H1 (cell line): ENCODE data around the gene TARS2. TPM values are rescaled to one million over a fixed set of nuclear protein-coding genes. Genes with fewer than 3 reads are reported as not detected.

ENCODE experiments used
- CTCF ChIA-PET: fragments of 300-600 bp; sonication (Branson Sonifier 250); formaldehyde crosslinking; loops from one replicate; lab custom pipeline; 2021; ENCODE audit not compliant: partially characterized antibody; lab: Charles Lee
- POLR2A ChIA-PET: fragments of 300-600 bp; sonication (Branson Sonifier 250); formaldehyde crosslinking; loops from one replicate; lab custom pipeline; 2021; ENCODE audit warnings: inconsistent platforms; ENCODE audit not compliant: partially characterized antibody; lab: Charles Lee
- DNase-seq, 2 experiments: peaks; one replicate each; pipeline versions ENCODE4 v3.0.0 to v3.0.0-alpha.2; 2010 to 2022; ENCODE audit warnings: low spot score in 2 of 2, low read depth in 1 of 2, mixed read lengths in 1 of 2
- FAIRE-seq: peaks from 2 replicates; lab custom pipeline; 2011; peaks lifted over from hg19 to GRCh38; lab: Jason Lieb, UNC
- H2AFZ ChIP-seq: 2 replicates; pipeline ENCODE4 v1.8.1; 2012; ENCODE audit warnings: low read length, inconsistent platforms
- H2AK5ac ChIP-seq: 2 replicates; pipeline ENCODE4 v1.6.1; 2013; ENCODE audit warnings: low read depth, low read length
- H2BK120ac ChIP-seq: replicated peaks from 2 replicates; pipeline ENCODE3; 2013; ENCODE audit warnings: low read depth, low read length, inconsistent platforms
- H2BK12ac ChIP-seq: 2 replicates; pipeline ENCODE4 v1.6.1; 2013; ENCODE audit warnings: low read depth, low read length
- H2BK15ac ChIP-seq: 2 replicates; pipeline ENCODE4 v1.6.1; 2013; ENCODE audit warnings: low read length
- H2BK20ac ChIP-seq: 2 replicates; pipeline ENCODE4 v1.6.1; 2013; ENCODE audit warnings: low read length
- H2BK5ac ChIP-seq: 2 replicates; pipeline ENCODE4 v1.6.1; 2013; ENCODE audit warnings: low read depth, low read length
- H3K14ac ChIP-seq: 2 replicates; pipeline ENCODE4 v1.6.1; 2013; ENCODE audit warnings: inconsistent platforms; ENCODE audit not compliant: insufficient read length
- H3K18ac ChIP-seq: 2 replicates; pipeline ENCODE4 v1.6.1; 2013; ENCODE audit warnings: low read length; ENCODE audit errors: extremely low read depth
- H3K23ac ChIP-seq: 2 replicates; pipeline ENCODE4 v1.6.1; 2013; ENCODE audit warnings: inconsistent platforms; ENCODE audit not compliant: insufficient read length
- H3K23me2 ChIP-seq: 2 replicates; pipeline ENCODE4 v1.6.1; 2013; ENCODE audit warnings: low read depth, low read length
- H3K27ac ChIP-seq: 2 replicates; pipeline ENCODE4 v1.6.1; 2011; ENCODE audit warnings: low read depth, low read length, inconsistent platforms
- H3K27me3 ChIP-seq, 4 experiments: replicated peaks in 1 of 4; 1 replicate in 1 of 4; 2 replicates in 3 of 4; pipeline versions ENCODE4 v1.6.1 to v1.8.1; 2011 to 2013; ENCODE audit warnings: low read length in 3 of 4, mild to moderate bottlenecking in 3 of 4, inconsistent platforms in 2 of 4, mixed read lengths in 2 of 4, moderate library complexity in 1 of 4; ENCODE audit not compliant: control insufficient read depth in 3 of 4, insufficient read depth in 3 of 4; ENCODE audit errors: extremely low read depth in 1 of 4
- H3K36me3 ChIP-seq, 4 experiments: 2 replicates each; pipeline versions ENCODE4 v1.6.1 to v1.8.1; 2011 to 2013; ENCODE audit warnings: mild to moderate bottlenecking in 4 of 4, low read length in 3 of 4, moderate library complexity in 2 of 4, control low read depth in 1 of 4, inconsistent platforms in 1 of 4; ENCODE audit not compliant: insufficient read depth in 4 of 4, control insufficient read depth in 2 of 4
- H3K4ac ChIP-seq: replicated peaks from 2 replicates; pipeline ENCODE3; 2013; ENCODE audit warnings: low read length, low read depth, mixed read lengths, inconsistent platforms; ENCODE audit not compliant: insufficient read length
- H3K4me1 ChIP-seq, 4 experiments: replicated peaks in 1 of 4; 1 replicate in 1 of 4; 2 replicates in 3 of 4; pipeline versions ENCODE4 v1.6.1 to v1.8.1; 2011 to 2013; ENCODE audit warnings: low read length in 3 of 4, inconsistent platforms in 2 of 4, mixed read lengths in 1 of 4; ENCODE audit not compliant: insufficient read depth in 4 of 4, control insufficient read depth in 3 of 4
- H3K4me2 ChIP-seq, 2 experiments: 2 replicates each; pipeline versions ENCODE4 v1.6.1 to v1.8.1; 2011 to 2013; ENCODE audit warnings: low read depth in 2 of 2, low read length in 2 of 2, control low read depth in 1 of 2, inconsistent platforms in 1 of 2, mild to moderate bottlenecking in 1 of 2; ENCODE audit not compliant: insufficient read depth in 1 of 2
- H3K4me3 ChIP-seq, 4 experiments: fragments of 200-600, 300-600 bp in 1 of 4; sonication (generic), shearing (Covaris generic), sonication (Bioruptor Twin) in 1 of 4; 2 replicates each; pipeline versions ENCODE4 v1.5.1 to v1.8.1; 2011 to 2016; ENCODE audit warnings: low read length in 4 of 4, low read depth in 3 of 4, control low read depth in 2 of 4, inconsistent platforms in 2 of 4, mild to moderate bottlenecking in 2 of 4, mixed read lengths in 1 of 4, moderate library complexity in 1 of 4; ENCODE audit not compliant: insufficient read depth in 2 of 4; ENCODE audit errors: extremely low read depth in 1 of 4
- H3K56ac ChIP-seq: replicated peaks from 2 replicates; pipeline ENCODE3; 2013; ENCODE audit warnings: low read depth, mild to moderate bottlenecking, mixed read lengths, low read length, inconsistent platforms; ENCODE audit not compliant: insufficient read length
- H3K79me1 ChIP-seq: 2 replicates; pipeline ENCODE4 v1.6.1; 2013; ENCODE audit warnings: low read depth, low read length, control low read depth
- H3K79me2 ChIP-seq, 2 experiments: 2 replicates each; pipeline versions ENCODE4 v1.6.1 to v1.8.1; 2012 to 2013; ENCODE audit warnings: low read length in 2 of 2, mild to moderate bottlenecking in 2 of 2, inconsistent platforms in 1 of 2; ENCODE audit not compliant: insufficient read depth in 2 of 2, control insufficient read depth in 1 of 2
- H3K9ac ChIP-seq, 4 experiments: replicated peaks in 1 of 4; 1 replicate in 1 of 4; 2 replicates in 3 of 4; pipeline versions ENCODE4 v1.6.1 to v1.8.1; 2011 to 2013; ENCODE audit warnings: low read depth in 3 of 4, low read length in 3 of 4, control low read depth in 2 of 4, mild to moderate bottlenecking in 2 of 4, moderate library complexity in 2 of 4, inconsistent platforms in 1 of 4; ENCODE audit errors: extremely low read depth in 1 of 4
- H3K9me3 ChIP-seq, 2 experiments: 2 replicates each; pipeline versions ENCODE4 v1.6.1 to v1.8.1; 2012 to 2013; ENCODE audit warnings: mild to moderate bottlenecking in 2 of 2, moderate library complexity in 2 of 2, control low read depth in 1 of 2, inconsistent platforms in 1 of 2, low read depth in 1 of 2, low read length in 1 of 2, mixed read lengths in 1 of 2; ENCODE audit not compliant: insufficient read depth in 2 of 2
- H4K20me1 ChIP-seq, 2 experiments: replicated peaks in 1 of 2; 2 replicates each; pipeline versions ENCODE3 to v1.8.1; 2011 to 2013; ENCODE audit warnings: inconsistent platforms in 2 of 2, low read length in 2 of 2, mild to moderate bottlenecking in 1 of 2; ENCODE audit not compliant: insufficient read depth in 2 of 2, control insufficient read depth in 1 of 2
- H4K5ac ChIP-seq: 2 replicates; pipeline ENCODE4 v1.6.1; 2013; ENCODE audit warnings: low read length, low read depth, mixed read lengths, inconsistent platforms; ENCODE audit not compliant: insufficient read length
- H4K8ac ChIP-seq: 2 replicates; pipeline ENCODE4 v1.8.0; 2013; ENCODE audit warnings: mild to moderate bottlenecking, moderate library complexity, low read length, inconsistent platforms; ENCODE audit not compliant: insufficient read depth; ENCODE audit errors: extremely low read depth
- H4K91ac ChIP-seq: replicated peaks from 2 replicates; pipeline ENCODE3; 2013; ENCODE audit warnings: low read length, mixed read lengths, inconsistent platforms; ENCODE audit not compliant: insufficient read length
- CBX5 ChIP-seq: fragments of 300-800, 300-1000 bp; sonication (generic); IDR thresholded peaks from 2 replicates; pipeline ENCODE4 v1.7.1; 2016; ENCODE audit warnings: antibody characterized with exemption, low read length, low read depth
- FOSL1 ChIP-seq: IDR thresholded peaks from 2 replicates; pipeline ENCODE4 v1.6.1; 2011; ENCODE audit warnings: mild to moderate bottlenecking, low read depth, low read length, moderate library complexity; ENCODE audit not compliant: insufficient read depth
- GTF2F1 ChIP-seq: IDR thresholded peaks from 2 replicates; pipeline ENCODE4 v1.6.1; 2012; ENCODE audit warnings: low read depth, low read length, improper control_type of control experiment, borderline replicate concordance
- HDAC6 ChIP-seq: IDR thresholded peaks from one replicate; pipeline ENCODE4 v1.7.1; 2012; ENCODE audit warnings: low read depth, mild to moderate bottlenecking, inconsistent platforms, low read length, moderate library complexity
- KDM5A ChIP-seq: fragments of 200-600 bp; IDR thresholded peaks from 2 replicates; pipeline ENCODE4 v1.7.1; 2012; ENCODE audit warnings: mild to moderate bottlenecking, low read length, inconsistent platforms, mixed read lengths
- MAFK ChIP-seq: IDR thresholded peaks from 2 replicates; pipeline ENCODE4 v1.6.1; 2012; ENCODE audit warnings: low read depth, mild to moderate bottlenecking, improper control_type of control experiment, low read length
- RAD21 ChIP-seq, 2 experiments: IDR thresholded peaks in 1 of 2; conservative IDR thresholded peaks in 1 of 2; 2 replicates each; pipeline ENCODE4 v1.6.1; 2011; ENCODE audit warnings: low read depth in 2 of 2, low read length in 2 of 2, improper control_type of control experiment in 1 of 2, inconsistent platforms in 1 of 2, mild to moderate bottlenecking in 1 of 2, moderate library complexity in 1 of 2
- TAF7 ChIP-seq: optimal IDR thresholded peaks from 2 replicates; pipeline ENCODE3; 2011; ENCODE audit warnings: low read depth, mild to moderate bottlenecking, inconsistent platforms, low read length, moderate library complexity, borderline replicate concordance
- TBP ChIP-seq: IDR thresholded peaks from 2 replicates; pipeline ENCODE4 v1.6.1; 2011; ENCODE audit warnings: low read depth, low read length, improper control_type of control experiment
- TCF12 ChIP-seq: IDR thresholded peaks from 2 replicates; pipeline ENCODE4 v1.6.1; 2011; ENCODE audit warnings: low read depth, mild to moderate bottlenecking, low read length
- YY1 ChIP-seq: IDR thresholded peaks from 2 replicates; pipeline ENCODE4 v1.6.1; 2011; ENCODE audit warnings: low read depth, mild to moderate bottlenecking, low read length
- WGBS, 2 experiments: shearing (Covaris generic) in 1 of 2; methylation state at CpG; one replicate each; pipeline versions ENCODE4 v1.1.6 to v1.1.7; 2013 to 2015; ENCODE audit warnings: low lambda C conversion rate in 2 of 2, mixed read lengths in 2 of 2, inconsistent platforms in 1 of 2, low coverage in 1 of 2, missing lambda C conversion rate in 1 of 2; ENCODE audit not compliant: insufficient replicate concordance in 2 of 2, insufficient coverage in 1 of 2, insufficient read length in 1 of 2; ENCODE audit errors: extremely low coverage in 1 of 2, missing lambda C conversion rate in 1 of 2; 5-methylcytosine and 5-hydroxymethylcytosine counted together
- polyA plus RNA-seq, 7 experiments: library from polyadenylated mRNA; depleted of rRNA in 3 of 7; stranded (reverse) in 5 of 7; unstranded in 2 of 7; fragments of >200 nt in 5 of 7; fragments of 200-250 nt in 2 of 7; gene quantifications; 1 replicate in 5 of 7; 2 replicates in 1 of 7; 4 replicates in 1 of 7; pipeline versions ENCODE4 v1.2.1 to v1.2.3, GENCODE V29; 2011 to 2013; ENCODE audit warnings: missing spikeins in 2 of 7, mixed read lengths in 2 of 7
- total RNA-seq: library from RNA; stranded (reverse); fragmentation: NEBNext Ultra II Directional; extraction: Animal tissue kit (Norgen Biotek cat#: 25700); gene quantifications from 2 replicates; pipeline ENCODE4 v1.2.1, GENCODE V29; 2021
- TF ChIP-seq, protein P1 (sequence below): IDR thresholded peaks from 2 replicates; pipeline ENCODE4 v1.6.1; 2012; ENCODE audit warnings: low read length, inconsistent platforms

Gene TARS2
- total and polyA plus RNA-seq, 2 of the 8 experiments (the other 6 are each of a cell fraction or from before 2014, with no cell fraction given), result 38.9 to 39.1 TPM

DNA sequence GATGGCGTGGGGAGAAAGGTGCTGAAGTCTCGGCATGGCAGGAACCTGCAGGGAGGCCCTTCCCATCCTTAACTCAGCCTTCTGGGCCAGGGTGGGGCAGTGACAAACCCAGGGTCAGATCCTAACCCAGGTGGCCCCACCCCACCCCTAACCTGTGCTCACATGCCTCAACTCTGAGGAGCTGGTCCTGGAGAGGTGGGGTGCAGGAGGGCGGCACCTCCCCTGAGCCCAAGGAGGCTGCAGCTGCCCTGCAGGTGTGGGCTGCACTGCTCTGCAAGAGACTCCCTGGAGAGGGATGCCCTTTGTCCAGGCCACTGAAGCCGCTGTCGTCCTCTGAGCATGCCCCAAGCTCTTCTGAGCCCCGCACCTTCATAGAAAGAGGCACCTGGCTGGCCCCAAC, 46.8 kb downstream of the TARS2 start:
- no peaks in the 10 kb centered on the region for H3K79me2 ChIP-seq
- no peak overlapping the region for H4K5ac ChIP-seq
- no peaks in the 10 kb centered on the region for H3K79me1 ChIP-seq
- no peak overlapping the region for H4K91ac ChIP-seq
- FAIRE-seq (no peak), DNase-seq (no peak)
- H3K56ac ChIP-seq, result no peak overlapping the region
- no peak overlapping the region for H2BK12ac ChIP-seq
- 0 out of 2 replicates have a peak overlapping the region, but pooled peaks have one; percentile 24 for H2BK5ac ChIP-seq
- no peak overlapping the region for H3K14ac ChIP-seq
- H3K23me2 ChIP-seq, result no peaks in the 10 kb centered on the region
- no peak overlapping the region for H3K4ac ChIP-seq
- H2BK120ac ChIP-seq, result no peak overlapping the region
- no peak overlapping the region for H4K8ac ChIP-seq
- H3K9ac ChIP-seq, result no peak overlapping the region
- no peaks in the 10 kb centered on the region for H3K9me3 ChIP-seq
- ChIA-PET CTCF (interaction anchor here (0.9 to 14.2 kb wide), 4 partner anchors 17 to 46 kb away, joined by 5 to 253 read pairs (median 8); partner anchors contain the start of genes ECM1, FALEC and TARS2), POLR2A (interaction anchor here (0.6 to 6.7 kb wide), 4 partner anchors 10 to 186 kb away, joined by 4 to 39 read pairs (median 5); partner anchors contain the start of gene ADAMTSL4)
- H4K20me1 ChIP-seq, result no peaks in the 10 kb centered on the region
- H3K27me3 ChIP-seq, result no peaks in the 10 kb centered on the region
- peaks cover 0 to 8% (median 3%) of the 10 kb centered on the region in 4 experiments; a peak in 6 of 7 replicates for H3K4me1 ChIP-seq
- no peak overlapping the region for H3K23ac ChIP-seq
- H2AFZ ChIP-seq, result no peak overlapping the region
- no peak overlapping the region for H2AK5ac ChIP-seq
- H3K27ac ChIP-seq, result no peak overlapping the region
- 78% methylated on average over 6 of the region's 6 CpGs; no CpG with 5 or more reads in 1 of the 2 experiments for WGBS, 2 experiments
- no peaks in the 10 kb centered on the region for H3K36me3 ChIP-seq
- no peak overlapping the region for H3K4me3 ChIP-seq
- H2BK15ac ChIP-seq, result no peak overlapping the region
- no peak overlapping the region for H3K4me2 ChIP-seq
- H2BK20ac ChIP-seq, result no peak overlapping the region
- H3K18ac ChIP-seq, result no peak overlapping the region
- TF ChIP-seq TAF7 (no peak), TCF12 (no peak), TBP (no peak), MAFK (no peak), CBX5 (no peak), YY1 (no peak), FOSL1 (no peak), HDAC6 (no peak), GTF2F1 (no peak), KDM5A (no peak), RAD21 (IDR thresholded peaks at IDR 0.05 in 1 of 2, conservative IDR thresholded peaks at IDR 0.05 in 1 of 2; ENCODE audit: low read depth in 2 of 2, low read length in 2 of 2) (no peak)
- TF ChIP-seq, protein P1, sequence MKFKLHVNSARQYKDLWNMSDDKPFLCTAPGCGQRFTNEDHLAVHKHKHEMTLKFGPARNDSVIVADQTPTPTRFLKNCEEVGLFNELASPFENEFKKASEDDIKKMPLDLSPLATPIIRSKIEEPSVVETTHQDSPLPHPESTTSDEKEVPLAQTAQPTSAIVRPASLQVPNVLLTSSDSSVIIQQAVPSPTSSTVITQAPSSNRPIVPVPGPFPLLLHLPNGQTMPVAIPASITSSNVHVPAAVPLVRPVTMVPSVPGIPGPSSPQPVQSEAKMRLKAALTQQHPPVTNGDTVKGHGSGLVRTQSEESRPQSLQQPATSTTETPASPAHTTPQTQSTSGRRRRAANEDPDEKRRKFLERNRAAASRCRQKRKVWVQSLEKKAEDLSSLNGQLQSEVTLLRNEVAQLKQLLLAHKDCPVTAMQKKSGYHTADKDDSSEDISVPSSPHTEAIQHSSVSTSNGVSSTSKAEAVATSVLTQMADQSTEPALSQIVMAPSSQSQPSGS, result no peak
